Measurements from ENCODE around the gene SPIN2B.

GRCh38 chrX:57119416-57119815 lies 1.9 kb downstream of the SPIN2B start:
- TF ChIP-seq POLR2A (IDR thresholded peaks at IDR 0.05), result no peak
- TF ChIP-seq CTCF (IDR thresholded peaks at IDR 0.05), result no peak
